ENCODE data around the gene NPHP4. TPM values are rescaled to one million over a fixed set of nuclear protein-coding genes. Genes with fewer than 3 reads are reported as not detected.
"Not testable (repeated sequence)": the region's sequence is repeated elsewhere in the genome, so short reads cannot be mapped to it uniquely, and the experiment has no call there.

NPHP4 gene
- total RNA-seq, 2 experiments from 2014 or later, result 15.4 to 20.3 TPM

DNA sequence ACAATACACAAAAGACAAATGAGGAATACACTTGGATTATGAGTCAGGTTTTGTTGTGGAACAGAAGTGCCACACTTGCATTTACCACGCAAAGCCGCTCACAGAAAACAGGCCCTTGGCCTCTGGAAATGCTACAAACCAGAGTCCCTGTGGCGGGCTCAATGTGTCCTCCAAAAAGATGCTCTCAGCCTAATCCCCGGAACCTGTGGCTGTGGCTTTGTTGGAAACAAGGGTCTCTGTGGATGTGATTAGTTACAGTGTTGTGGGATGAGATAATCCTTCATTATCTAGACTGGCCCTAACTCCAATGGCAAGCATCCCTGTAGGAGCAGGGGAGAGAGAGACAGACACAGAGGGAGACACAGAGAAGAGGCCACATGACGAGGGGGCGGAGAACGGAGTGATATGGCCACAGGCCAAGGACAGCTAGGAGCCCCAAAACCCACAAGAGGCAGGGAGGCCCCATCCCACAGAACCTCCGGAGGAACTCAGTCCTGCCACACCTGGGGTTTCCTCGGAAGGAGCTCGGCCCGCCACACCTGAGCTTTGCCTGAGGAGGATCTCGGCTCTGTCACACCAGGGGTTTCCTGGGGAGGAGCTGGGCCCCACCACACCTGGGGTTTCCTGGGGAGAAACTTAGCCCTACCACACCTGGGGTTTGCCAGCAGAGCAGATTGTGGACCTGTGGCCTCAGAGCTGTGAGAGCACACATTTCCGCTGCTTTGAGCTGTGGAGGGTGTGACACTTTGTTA, 55.4 kb downstream of the NPHP4 start:
- ATAC-seq (no peak), DNase-seq (no peak)
- Mint-ChIP-seq H3K4me1 (peaks cover 10% of the 10 kb centered on the region), H3K9me3 (ENCODE audit: low read depth) (no peaks in the 10 kb centered on the region), H3K27me3 (no peaks in the 10 kb centered on the region), H3K4me3 (no peak overlapping the region), H3K27ac (no peak overlapping the region), H3K36me3 (peaks cover 5% of the 10 kb centered on the region)
- CTCF ChIA-PET, result interaction anchor here (1.0 kb wide), 2 partner anchors 18 to 790 kb away, joined by 3 to 4 read pairs; no protein-coding TSS in a partner anchor

DNA sequence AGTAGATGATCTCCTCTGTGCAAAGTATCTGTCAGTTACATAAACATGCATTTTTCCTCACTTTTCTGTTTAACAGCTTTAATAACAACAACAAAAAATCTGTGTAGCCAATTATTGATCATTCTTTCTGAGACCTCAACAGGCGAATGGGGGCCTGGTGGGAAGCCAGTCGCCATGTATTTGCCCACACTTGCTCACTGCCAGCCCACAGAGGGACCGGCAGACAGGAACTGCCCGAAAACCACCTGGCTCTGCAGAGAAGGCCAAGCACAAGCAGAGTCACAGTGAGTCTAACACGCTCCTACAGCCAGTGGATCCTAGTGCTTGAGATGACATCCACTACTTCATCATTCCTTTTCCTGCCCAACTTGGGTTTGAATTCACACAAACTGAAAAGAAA, 56.1 kb downstream of the NPHP4 start:
- ATAC-seq (no peak), DNase-seq (no peak)
- H3K9me3 Mint-ChIP-seq (ENCODE audit: low read depth), result no peaks in the 10 kb centered on the region
- CTCF ChIA-PET, result no interaction called here
- H3K27ac Mint-ChIP-seq, result peak overlapping the region; percentile 27
- H3K4me1 Mint-ChIP-seq, result peaks cover 10% of the 10 kb centered on the region
- no peak overlapping the region for H3K4me3 Mint-ChIP-seq
- H3K27me3 Mint-ChIP-seq, result no peaks in the 10 kb centered on the region
- H3K36me3 Mint-ChIP-seq, result peaks cover 5% of the 10 kb centered on the region

DNA sequence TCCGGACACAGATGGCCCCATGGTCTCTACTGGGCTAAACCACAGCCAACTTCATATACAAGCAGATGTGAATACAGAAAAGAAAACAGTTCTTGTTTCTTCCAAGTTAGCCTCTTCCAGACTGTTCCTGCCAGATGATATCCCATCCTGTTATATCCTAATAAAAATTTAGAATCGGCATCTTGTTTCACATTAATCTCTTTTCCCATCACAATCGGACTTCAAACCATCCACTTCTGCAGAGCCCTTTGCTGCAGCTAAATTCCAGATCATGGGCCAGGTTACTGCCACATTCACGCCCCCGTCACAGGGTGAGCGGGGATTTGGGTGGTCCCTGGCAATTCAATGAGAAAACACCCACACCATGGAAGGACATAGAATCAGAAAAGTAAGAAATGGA, 57.2 kb downstream of the NPHP4 start:
- H3K4me3 Mint-ChIP-seq, result no peak overlapping the region
- H3K36me3 Mint-ChIP-seq, result peaks cover 8% of the 10 kb centered on the region

GRCh38 chr1:5934058-5934884, 58.0 kb downstream of the NPHP4 start:
- Mint-ChIP-seq H3K4me3 (no peak overlapping the region), H3K36me3 (peaks cover 8% of the 10 kb centered on the region), H3K27ac (no peak overlapping the region), H3K4me1 (peaks cover 11% of the 10 kb centered on the region), H3K9me3 (ENCODE audit: low read depth) (no peaks in the 10 kb centered on the region), H3K27me3 (no peaks in the 10 kb centered on the region)
- ATAC-seq (no peak), DNase-seq (no peak)
- CTCF ChIA-PET, result no interaction called here

More for the DNA sequence above, 57.2 kb downstream of the NPHP4 start:
- ATAC-seq (no peak), DNase-seq (no peak)
- no peak overlapping the region for H3K27ac Mint-ChIP-seq
- H3K27me3 Mint-ChIP-seq, result no peaks in the 10 kb centered on the region
- H3K9me3 Mint-ChIP-seq (ENCODE audit: low read depth), result no peaks in the 10 kb centered on the region
- peaks cover 10% of the 10 kb centered on the region for H3K4me1 Mint-ChIP-seq
- CTCF ChIA-PET, result no interaction called here

GRCh38 chr1:5933676-5934057, 58.6 kb downstream of the NPHP4 start:
- ATAC-seq, result no peak
- no peak for DNase-seq
- Mint-ChIP-seq H3K36me3 (peaks cover 8% of the 10 kb centered on the region), H3K9me3 (ENCODE audit: low read depth) (no peaks in the 10 kb centered on the region), H3K27me3 (no peaks in the 10 kb centered on the region), H3K4me1 (peaks cover 14% of the 10 kb centered on the region), H3K27ac (no peak overlapping the region), H3K4me3 (no peak overlapping the region)
- CTCF ChIA-PET, result no interaction called here

DNA sequence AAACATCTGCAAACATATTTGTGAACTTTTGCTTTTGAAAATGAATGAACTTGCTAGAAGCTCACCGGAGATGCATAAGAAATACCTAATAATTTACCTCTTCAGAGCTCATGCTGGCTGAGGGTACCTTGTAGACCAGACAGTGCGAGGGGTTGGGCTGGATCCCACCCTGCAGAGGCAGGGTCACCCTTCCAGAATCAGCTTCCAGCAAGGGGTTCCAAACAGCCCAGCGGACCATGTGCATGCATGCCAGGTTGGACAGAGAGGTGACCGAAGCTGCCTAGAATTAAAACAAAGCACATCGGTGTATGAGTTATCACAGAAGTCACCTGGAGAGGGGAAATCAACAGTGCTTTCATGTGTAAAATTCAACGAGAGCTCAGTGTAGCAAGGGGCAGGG, 59.2 kb downstream of the NPHP4 start:
- Mint-ChIP-seq H3K4me3 (no peak overlapping the region), H3K27me3 (no peaks in the 10 kb centered on the region), H3K9me3 (ENCODE audit: low read depth) (no peaks in the 10 kb centered on the region), H3K36me3 (peaks cover 8% of the 10 kb centered on the region), H3K27ac (no peak overlapping the region), H3K4me1 (peaks cover 15% of the 10 kb centered on the region)
- CTCF ChIA-PET, result no interaction called here
- ATAC-seq (no peak), DNase-seq (no peak)

DNA sequence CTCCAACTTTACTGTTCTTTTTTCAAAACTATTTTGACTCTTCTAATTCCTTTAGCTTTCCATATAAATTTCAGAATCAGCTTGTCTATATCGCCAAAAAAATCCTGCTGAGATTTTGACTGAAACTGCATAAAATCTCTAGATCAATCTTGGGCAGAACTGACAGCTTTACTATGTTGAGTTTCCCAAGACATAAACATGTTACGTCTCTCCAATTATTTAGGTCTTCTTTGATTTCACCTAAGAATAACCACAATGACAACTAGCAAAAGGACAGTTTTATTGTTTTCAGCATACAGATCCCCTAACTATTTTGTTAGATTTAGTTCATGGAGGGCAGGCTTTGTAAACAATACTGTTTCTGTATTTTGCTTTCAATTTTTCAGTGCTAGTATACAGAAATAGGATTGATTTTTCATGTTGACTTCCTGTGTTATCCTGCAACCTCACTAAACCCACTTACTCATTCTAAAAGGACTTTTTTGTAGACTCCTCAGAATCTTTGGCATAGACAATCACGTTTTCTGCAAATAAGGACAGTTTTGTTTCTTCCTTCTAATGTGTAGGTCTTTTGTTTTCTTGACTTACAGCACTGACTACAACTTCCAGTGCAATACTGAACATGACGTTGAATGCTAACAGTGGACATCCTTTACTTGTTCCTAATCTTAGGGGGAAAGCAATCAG, 63.4 kb downstream of the NPHP4 start:
- H3K4me3 Mint-ChIP-seq, result no peak overlapping the region
- no peaks in the 10 kb centered on the region for H3K9me3 Mint-ChIP-seq (ENCODE audit: low read depth)
- peaks cover 14% of the 10 kb centered on the region for H3K36me3 Mint-ChIP-seq
- DNase-seq (no peak), ATAC-seq (no peak)
- H3K4me1 Mint-ChIP-seq, result peaks cover 7% of the 10 kb centered on the region
- no peak overlapping the region for H3K27ac Mint-ChIP-seq
- H3K27me3 Mint-ChIP-seq, result no peaks in the 10 kb centered on the region
- CTCF ChIA-PET, result interaction anchor here (1.1 to 1.8 kb wide), 2 partner anchors 9 to 12 kb away, joined by 3 to 5 read pairs; no protein-coding TSS in a partner anchor

DNA sequence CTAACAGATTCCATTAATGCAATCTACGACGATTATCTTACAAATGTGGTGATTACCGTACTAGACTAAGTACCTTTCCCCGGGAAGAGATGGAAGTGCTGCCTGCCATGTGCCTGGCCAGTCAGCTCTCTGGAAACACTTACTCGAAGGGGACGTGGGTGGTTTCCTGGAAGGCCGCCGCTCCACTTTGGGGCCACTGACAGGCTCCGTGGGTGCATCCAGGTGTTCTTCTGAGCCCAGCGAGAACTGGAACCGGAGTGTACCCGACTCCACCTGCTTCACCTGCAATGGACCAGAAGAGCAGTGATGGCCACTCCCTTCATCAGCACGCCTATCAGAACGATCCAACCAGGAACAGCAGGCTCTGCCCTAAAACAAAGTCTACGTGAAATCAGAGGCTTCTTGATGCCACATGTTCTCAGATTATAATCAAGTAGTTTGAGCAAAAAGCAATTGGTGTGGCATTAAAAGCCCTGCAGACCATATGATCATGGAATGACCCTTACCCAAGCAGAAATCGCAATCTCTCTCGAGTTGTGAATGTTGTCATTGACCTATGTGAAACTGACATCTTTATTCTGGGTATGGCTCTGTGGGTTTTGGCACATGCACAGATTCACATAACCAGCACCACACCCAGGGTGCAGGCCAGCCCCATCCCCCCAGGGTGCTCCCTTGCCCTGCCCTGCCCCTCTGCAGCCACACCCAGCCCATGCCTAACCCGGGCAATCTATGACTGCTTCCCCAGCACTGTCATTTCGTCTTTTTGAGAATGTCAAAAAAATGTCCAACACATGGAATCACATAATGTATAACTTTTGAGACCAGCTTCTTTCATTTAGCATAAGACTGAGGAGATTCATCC, 64.5 kb downstream of the NPHP4 start:
- H3K4me3 Mint-ChIP-seq, result no peak overlapping the region
- H3K9me3 Mint-ChIP-seq (ENCODE audit: low read depth), result no peaks in the 10 kb centered on the region
- DNase-seq (peak; percentile 36), ATAC-seq (no peak)
- no peaks in the 10 kb centered on the region for H3K27me3 Mint-ChIP-seq
- CTCF ChIA-PET, result interaction anchor here (1.1 to 1.5 kb wide), 2 partner anchors 8 to 10 kb away, joined by 3 to 4 read pairs; no protein-coding TSS in a partner anchor
- peaks cover 7% of the 10 kb centered on the region for H3K4me1 Mint-ChIP-seq
- peaks cover 14% of the 10 kb centered on the region for H3K36me3 Mint-ChIP-seq
- no peak overlapping the region for H3K27ac Mint-ChIP-seq

GRCh38 chr1:5926686-5927435, 65.4 kb downstream of the NPHP4 start:
- ATAC-seq (no peak), DNase-seq (peak; percentile 28)
- no peaks in the 10 kb centered on the region for H3K27me3 Mint-ChIP-seq
- H3K4me1 Mint-ChIP-seq, result peaks cover 7% of the 10 kb centered on the region
- H3K9me3 Mint-ChIP-seq (ENCODE audit: low read depth), result no peaks in the 10 kb centered on the region
- CTCF ChIA-PET, result interaction anchor here (1.5 kb wide), 1 partner anchor 9 kb away, joined by 4 read pairs; no protein-coding TSS in a partner anchor
- peaks cover 10% of the 10 kb centered on the region for H3K36me3 Mint-ChIP-seq
- no peak overlapping the region for H3K4me3 Mint-ChIP-seq
- H3K27ac Mint-ChIP-seq, result no peak overlapping the region

GRCh38 chr1:5922700-5923330, 69.4 kb downstream of the NPHP4 start:
- DNase-seq, result peak; percentile 12
- H3K4me3 Mint-ChIP-seq; H3K27me3 Mint-ChIP-seq; H3K27ac Mint-ChIP-seq; H3K36me3 Mint-ChIP-seq; H3K4me1 Mint-ChIP-seq; ATAC-seq; H3K9me3 Mint-ChIP-seq (ENCODE audit: low read depth); CTCF ChIA-PET: not testable (repeated sequence)

DNA sequence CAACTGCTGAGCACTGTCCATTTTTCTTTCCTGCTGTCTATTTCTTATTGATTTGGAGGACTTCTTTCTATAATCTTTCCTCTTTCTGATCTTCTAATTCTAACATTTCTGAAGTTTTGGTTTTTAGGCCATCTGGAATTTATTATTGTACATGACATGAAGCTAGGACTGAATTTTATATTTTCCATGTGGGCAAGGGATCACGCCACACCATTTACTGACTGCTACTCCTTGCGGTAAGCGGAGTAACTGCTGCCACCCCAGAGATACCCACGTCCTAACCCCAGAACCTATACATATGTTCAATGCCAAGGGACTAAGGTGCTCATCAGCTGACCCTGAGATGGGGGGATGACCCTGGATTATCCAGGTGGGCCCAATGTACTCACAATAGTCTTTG, 70.6 kb downstream of the NPHP4 start:
- ATAC-seq (no peak), DNase-seq (no peak)
- Mint-ChIP-seq H3K4me3 (no peak overlapping the region), H3K4me1 (no peaks in the 10 kb centered on the region), H3K27ac (no peak overlapping the region), H3K9me3 (ENCODE audit: low read depth) (no peaks in the 10 kb centered on the region), H3K36me3 (no peaks in the 10 kb centered on the region), H3K27me3 (no peaks in the 10 kb centered on the region)
- CTCF ChIA-PET, result interaction anchor here (0.6 kb wide), 1 partner anchor 993 kb away, joined by 5 read pairs; no protein-coding TSS in a partner anchor

DNA sequence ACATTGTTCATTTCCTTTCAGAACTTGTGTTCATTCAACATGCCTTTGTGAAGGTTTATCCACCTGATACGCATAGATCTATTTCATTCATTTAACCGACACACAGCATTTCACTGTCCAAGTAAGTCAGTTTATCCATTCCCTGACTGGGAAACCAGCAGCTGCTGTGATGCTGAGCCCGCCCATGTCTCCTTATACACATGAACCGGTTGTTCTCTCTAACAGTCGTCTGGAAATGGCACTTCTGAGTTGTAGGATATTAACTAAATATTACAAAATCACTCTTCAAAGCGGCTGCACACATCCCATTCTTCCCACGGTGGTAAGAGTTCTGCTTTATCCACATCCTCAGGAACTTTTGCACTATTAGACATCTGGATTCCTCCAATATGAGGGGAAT, 71.1 kb downstream of the NPHP4 start:
- peaks cover 2% of the 10 kb centered on the region for H3K4me1 Mint-ChIP-seq
- H3K4me3 Mint-ChIP-seq, result no peak overlapping the region
- CTCF ChIA-PET, result interaction anchor here (0.6 kb wide), 1 partner anchor 993 kb away, joined by 5 read pairs; no protein-coding TSS in a partner anchor
- H3K27me3 Mint-ChIP-seq, result no peaks in the 10 kb centered on the region
- no peaks in the 10 kb centered on the region for H3K36me3 Mint-ChIP-seq
- ATAC-seq (no peak), DNase-seq (peak; percentile 4)
- H3K9me3 Mint-ChIP-seq (ENCODE audit: low read depth), result no peaks in the 10 kb centered on the region
- no peak overlapping the region for H3K27ac Mint-ChIP-seq

All from activated CD8-positive, alpha-beta memory T cell treated with anti-CD3 and anti-CD28 coated beads, Interleukin-2, amount 10 ng/mL, durations not matched to agents 7 days and 5 days (primary cell).